ENCODE measurements around the gene SCGB3A2. TPM values are rescaled to one million over a fixed set of nuclear protein-coding genes. Genes with fewer than 3 reads are reported as not detected.

The SCGB3A2 gene
- total RNA-seq, 2 experiments from 2014 or later = not detected

GRCh38 chr5:147920420-147921030 lies 42.0 kb downstream of the SCGB3A2 start:
- no peak for TF ChIP-seq EZH2phosphoT487 (IDR thresholded peaks at IDR 0.05; ENCODE audit: borderline replicate concordance, low read depth, low read length)
- TF ChIP-seq CTCF (conservative IDR thresholded peaks at IDR 0.05; ENCODE audit: low read length) = no peak
- no peak overlapping the region for H3K4me3 ChIP-seq (ENCODE audit: low read depth, low read length, poor library complexity, severe bottlenecking)
- H3K9me3 ChIP-seq (ENCODE audit: low read length) = no peaks in the 10 kb centered on the region
- no peaks in the 10 kb centered on the region; the same call in 1 of the 2 replicates for H4K20me1 ChIP-seq (ENCODE audit: insufficient read depth, low read length)
- no peak for DNase-seq (ENCODE audit: low spot score)
- H3K4me2 ChIP-seq (ENCODE audit: low read length) = no peak overlapping the region
- H3K9me2 ChIP-seq (ENCODE audit: insufficient read depth, low read length) = no peaks in the 10 kb centered on the region
- no peaks in the 10 kb centered on the region for H3K79me2 ChIP-seq (ENCODE audit: insufficient read depth, low read depth, low read length)
- H3K27ac ChIP-seq (ENCODE audit: low read depth, low read length, poor library complexity, severe bottlenecking) = no peak overlapping the region
- no peak overlapping the region for H2AFZ ChIP-seq (ENCODE audit: low read length)
- POLR2A ChIA-PET = no interaction called here
- H3K36me3 ChIP-seq (ENCODE audit: insufficient read depth, low read length) = no peaks in the 10 kb centered on the region
- intact Hi-C loops (cut with micrococcal nuclease; ENCODE audit: unreplicated experiment) = no loop called here
- no TSS peak for BruUV-seq (replicated peaks)
- no peaks in the 10 kb centered on the region for H3K4me1 ChIP-seq (ENCODE audit: insufficient read depth, low read length, poor library complexity, severe bottlenecking)
- CTCF ChIA-PET (ENCODE audit: unreplicated experiment) = no interaction called here

- H3K36me3 ChIP-seq (ENCODE audit: insufficient read depth, low read length) = no peaks in the 10 kb centered on the region
- DNase-seq (ENCODE audit: low spot score) = no peak
- ChIA-PET CTCF (ENCODE audit: unreplicated experiment) (no interaction called here), POLR2A (no interaction called here)
- no peaks in the 10 kb centered on the region for H3K4me1 ChIP-seq (ENCODE audit: insufficient read depth, low read length, poor library complexity, severe bottlenecking)
- H3K4me3 ChIP-seq (ENCODE audit: low read depth, low read length, poor library complexity, severe bottlenecking) = no peak overlapping the region
- H4K20me1 ChIP-seq (ENCODE audit: insufficient read depth, low read length) = no peaks in the 10 kb centered on the region; the same call in 1 of the 2 replicates
- no peaks in the 10 kb centered on the region for H3K79me2 ChIP-seq (ENCODE audit: insufficient read depth, low read depth, low read length)
- no TSS peak for BruUV-seq (replicated peaks)
- no peak overlapping the region for H2AFZ ChIP-seq (ENCODE audit: low read length)
- intact Hi-C loops (cut with micrococcal nuclease; ENCODE audit: unreplicated experiment) = no loop called here
- H3K4me2 ChIP-seq (ENCODE audit: low read length) = no peak overlapping the region
- H3K9me2 ChIP-seq (ENCODE audit: insufficient read depth, low read length) = no peaks in the 10 kb centered on the region
- no peak overlapping the region for H3K27ac ChIP-seq (ENCODE audit: low read depth, low read length, poor library complexity, severe bottlenecking)
- H3K9me3 ChIP-seq (ENCODE audit: low read length) = no peaks in the 10 kb centered on the region
- TF ChIP-seq EZH2phosphoT487 (IDR thresholded peaks at IDR 0.05; ENCODE audit: borderline replicate concordance, low read depth, low read length) (no peak), CTCF (conservative IDR thresholded peaks at IDR 0.05; ENCODE audit: low read length) (no peak)
These were observed 42.6 kb downstream of the SCGB3A2 start for GRCh38 chr5:147921136-147921535.

- CTCF ChIA-PET (ENCODE audit: unreplicated experiment) = no interaction called here
- intact Hi-C loops (cut with micrococcal nuclease; ENCODE audit: unreplicated experiment) = no loop called here
These were observed 46.5 kb downstream of the SCGB3A2 start for GRCh38 chr5:147925020-147925419.

More at GRCh38 chr5:147925020-147925419, 46.5 kb downstream of the SCGB3A2 start:
- Histone ChIP-seq H3K9me3 (ENCODE audit: low read length) (no peaks in the 10 kb centered on the region), H3K4me2 (ENCODE audit: low read length) (no peak overlapping the region), H3K27ac (ENCODE audit: low read depth, low read length, poor library complexity, severe bottlenecking) (no peak overlapping the region), H3K4me3 (ENCODE audit: low read depth, low read length, poor library complexity, severe bottlenecking) (no peak overlapping the region), H2AFZ (ENCODE audit: low read length) (no peak overlapping the region), H3K36me3 (ENCODE audit: insufficient read depth, low read length) (no peaks in the 10 kb centered on the region), H4K20me1 (ENCODE audit: insufficient read depth, low read length) (no peaks in the 10 kb centered on the region), H3K4me1 (ENCODE audit: insufficient read depth, low read length, poor library complexity, severe bottlenecking) (no peaks in the 10 kb centered on the region), H3K79me2 (ENCODE audit: insufficient read depth, low read depth, low read length) (no peaks in the 10 kb centered on the region), H3K9me2 (ENCODE audit: insufficient read depth, low read length) (no peaks in the 10 kb centered on the region)
- TF ChIP-seq EZH2phosphoT487 (IDR thresholded peaks at IDR 0.05; ENCODE audit: borderline replicate concordance, low read depth, low read length) (no peak), CTCF (conservative IDR thresholded peaks at IDR 0.05; ENCODE audit: low read length) (no peak)
- POLR2A ChIA-PET = interaction anchor here (0.6 to 0.7 kb wide), 2 partner anchors 31 to 572 kb away, joined by 3 to 4 read pairs; no protein-coding TSS in a partner anchor
- BruUV-seq (replicated peaks) = no TSS peak
- no peak for DNase-seq (ENCODE audit: low spot score)
